ENCODE data around the gene GALNTL6. TPM values are rescaled to one million over a fixed set of nuclear protein-coding genes. Genes with fewer than 3 reads are reported as not detected.

GALNTL6 gene
- 0.06 TPM in 1 of 2 replicates, not detected in the other for total RNA-seq

DNA sequence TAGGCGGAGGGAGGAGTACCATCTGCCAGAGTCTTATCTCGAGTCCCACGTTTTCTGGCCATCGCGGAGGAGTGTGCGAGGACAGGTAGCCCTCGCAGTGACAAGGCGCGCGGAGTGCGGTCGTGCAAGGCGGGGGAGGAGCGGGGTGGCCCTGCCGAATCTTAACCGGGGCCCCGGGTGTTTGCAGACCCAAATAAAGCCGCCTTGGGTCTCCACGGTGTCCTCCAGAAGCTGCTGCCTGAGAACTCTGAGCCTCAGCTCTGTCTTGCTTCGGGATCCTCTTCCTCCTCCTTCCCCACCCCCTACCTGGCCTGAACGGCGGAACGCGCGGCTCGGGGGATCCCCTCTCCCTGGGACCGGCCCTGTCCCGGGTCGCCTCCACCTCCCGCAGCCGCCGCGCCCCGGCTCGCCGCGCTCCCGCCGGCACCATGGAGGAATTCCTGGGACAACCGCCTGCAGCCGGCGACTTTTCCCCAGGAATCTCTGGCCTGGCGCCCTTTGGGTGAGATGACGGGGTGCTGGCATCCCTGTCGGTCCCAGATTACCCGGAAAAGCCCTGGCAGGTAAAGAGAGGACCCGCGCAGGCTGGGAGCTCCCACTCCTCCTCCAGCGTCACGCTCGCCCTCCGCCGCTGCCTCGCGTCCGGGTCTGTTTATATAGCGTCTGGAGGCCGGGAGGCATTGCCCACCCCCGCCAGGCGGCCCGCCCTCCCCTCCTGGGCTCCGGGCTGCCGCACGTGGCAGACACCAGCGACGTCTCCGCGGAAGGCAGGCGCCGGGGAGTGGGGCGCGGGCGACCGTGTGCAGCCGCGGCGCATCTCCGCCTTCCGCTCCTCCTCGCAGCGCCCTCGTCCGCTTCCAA is at the start of gene GALNTL6:
Gene GALNTL6, plus strand, starts transcription at position 740 of the 861 bp plus-strand sequence.

